ENCODE data around the gene HYCC1. TPM values are rescaled to one million over a fixed set of nuclear protein-coding genes. Genes with fewer than 3 reads are reported as not detected.

The HYCC1 gene
- total and polyA plus RNA-seq, 9 of the 15 experiments (the other 6 are each of a cell fraction or from before 2014, with no cell fraction given): 11.2 to 40.6 (median 37.9) TPM

DNA sequence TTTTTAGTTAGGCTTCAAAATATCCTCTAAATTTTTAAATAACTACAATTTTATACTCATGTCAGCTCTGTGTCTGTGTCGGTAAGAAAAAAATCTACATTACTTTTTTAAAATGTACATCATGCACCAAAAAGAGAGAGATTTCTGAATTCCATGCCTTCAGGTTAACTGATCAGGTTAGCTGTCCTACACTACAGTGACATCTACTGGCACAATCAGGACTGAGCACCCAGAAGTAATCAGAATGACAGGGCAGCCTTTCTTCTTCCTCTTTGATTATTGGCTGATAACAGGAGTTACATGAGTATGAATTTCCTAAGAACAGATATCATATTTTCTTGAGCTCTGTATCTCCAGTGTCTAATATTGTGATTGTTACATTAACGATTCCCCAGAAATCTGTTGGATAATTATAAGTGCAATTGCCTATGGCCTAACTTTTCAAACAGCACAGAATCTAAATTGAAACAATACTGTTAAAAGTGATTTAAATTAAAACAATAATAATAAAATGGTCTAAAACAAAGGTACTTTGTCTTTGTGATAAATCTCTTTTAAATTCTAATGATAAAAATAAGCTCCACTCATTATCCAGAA is 41.8 kb upstream of the HYCC1 start (continued):
- TF ChIP-seq, protein P1, sequence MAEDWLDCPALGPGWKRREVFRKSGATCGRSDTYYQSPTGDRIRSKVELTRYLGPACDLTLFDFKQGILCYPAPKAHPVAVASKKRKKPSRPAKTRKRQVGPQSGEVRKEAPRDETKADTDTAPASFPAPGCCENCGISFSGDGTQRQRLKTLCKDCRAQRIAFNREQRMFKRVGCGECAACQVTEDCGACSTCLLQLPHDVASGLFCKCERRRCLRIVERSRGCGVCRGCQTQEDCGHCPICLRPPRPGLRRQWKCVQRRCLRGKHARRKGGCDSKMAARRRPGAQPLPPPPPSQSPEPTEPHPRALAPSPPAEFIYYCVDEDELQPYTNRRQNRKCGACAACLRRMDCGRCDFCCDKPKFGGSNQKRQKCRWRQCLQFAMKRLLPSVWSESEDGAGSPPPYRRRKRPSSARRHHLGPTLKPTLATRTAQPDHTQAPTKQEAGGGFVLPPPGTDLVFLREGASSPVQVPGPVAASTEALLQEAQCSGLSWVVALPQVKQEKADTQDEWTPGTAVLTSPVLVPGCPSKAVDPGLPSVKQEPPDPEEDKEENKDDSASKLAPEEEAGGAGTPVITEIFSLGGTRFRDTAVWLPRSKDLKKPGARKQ (CRISPR knock-in tag; IDR thresholded peaks at IDR 0.05): no peak
- TF ChIP-seq FOSL1 (tag; conservative IDR thresholded peaks at IDR 0.05) (0 out of 2 replicates have a peak, but pooled peaks have one; percentile 18), CHD2 (IDR thresholded peaks at IDR 0.05; ENCODE audit: low read depth, low read length) (no peak), GATA2 (CRISPR knock-in tag; IDR thresholded peaks at IDR 0.05) (peak; percentile 55; the same call in 1 of the 2 replicates), EP300 (IDR thresholded peaks at IDR 0.05; ENCODE audit: low read length) (0 out of 2 replicates have a peak, but pooled peaks have one; percentile 12), NFIX (CRISPR knock-in tag; IDR thresholded peaks at IDR 0.05; ENCODE audit: low read depth) (no peak), SMC3 (conservative IDR thresholded peaks at IDR 0.05; ENCODE audit: insufficient read depth, low read depth, low read length) (peak; percentile 83), SNIP1 (IDR thresholded peaks at IDR 0.05; ENCODE audit: low read depth) (no peak), ZNF134 (CRISPR knock-in tag; conservative IDR thresholded peaks at IDR 0.05) (0 out of 2 replicates have a peak, but pooled peaks have one; percentile 19), C11orf30 (IDR thresholded peaks at IDR 0.05; ENCODE audit: low read depth) (peak; percentile 42), BRD9 (IDR thresholded peaks at IDR 0.05; ENCODE audit: low read depth, partially characterized antibody) (peak; percentile 48), KDM1A (IDR thresholded peaks at IDR 0.05) (no peak), DPF2 (IDR thresholded peaks at IDR 0.05) (0 out of 2 replicates have a peak, but pooled peaks have one; percentile 9), MAFK (IDR thresholded peaks at IDR 0.05; ENCODE audit: low read length) (peak; percentile 37; the same call in 1 of the 2 replicates), TSC22D4 (tag; IDR thresholded peaks at IDR 0.05) (no peak), MAFG (tag; conservative IDR thresholded peaks at IDR 0.05) (peak; percentile 46; the same call in 1 of the 2 replicates), TAF9B (IDR thresholded peaks at IDR 0.05; ENCODE audit: partially characterized antibody) (no peak), MAFF (IDR thresholded peaks at IDR 0.05; ENCODE audit: low read length) (0 out of 2 replicates have a peak, but pooled peaks have one; percentile 19)
- TF ChIP-seq, protein P2, sequence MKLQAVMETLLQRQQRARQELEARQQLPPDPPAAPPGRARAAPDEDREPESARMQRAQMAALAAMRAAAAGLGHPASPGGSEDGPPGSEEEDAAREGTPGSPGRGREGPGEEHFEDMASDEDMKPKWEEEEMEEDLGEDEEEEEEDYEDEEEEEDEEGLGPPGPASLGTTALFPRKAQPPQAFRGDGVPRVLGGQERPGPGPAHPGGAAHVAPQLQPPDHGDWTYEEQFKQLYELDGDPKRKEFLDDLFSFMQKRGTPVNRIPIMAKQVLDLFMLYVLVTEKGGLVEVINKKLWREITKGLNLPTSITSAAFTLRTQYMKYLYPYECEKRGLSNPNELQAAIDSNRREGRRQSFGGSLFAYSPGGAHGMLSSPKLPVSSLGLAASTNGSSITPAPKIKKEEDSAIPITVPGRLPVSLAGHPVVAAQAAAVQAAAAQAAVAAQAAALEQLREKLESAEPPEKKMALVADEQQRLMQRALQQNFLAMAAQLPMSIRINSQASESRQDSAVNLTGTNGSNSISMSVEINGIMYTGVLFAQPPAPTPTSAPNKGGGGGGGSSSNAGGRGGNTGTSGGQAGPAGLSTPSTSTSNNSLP (IDR thresholded peaks at IDR 0.05; ENCODE audit: borderline replicate concordance, low read depth, low read length): peak; percentile 79; the same call in 1 of the 2 replicates
- TF ChIP-seq, protein P3, sequence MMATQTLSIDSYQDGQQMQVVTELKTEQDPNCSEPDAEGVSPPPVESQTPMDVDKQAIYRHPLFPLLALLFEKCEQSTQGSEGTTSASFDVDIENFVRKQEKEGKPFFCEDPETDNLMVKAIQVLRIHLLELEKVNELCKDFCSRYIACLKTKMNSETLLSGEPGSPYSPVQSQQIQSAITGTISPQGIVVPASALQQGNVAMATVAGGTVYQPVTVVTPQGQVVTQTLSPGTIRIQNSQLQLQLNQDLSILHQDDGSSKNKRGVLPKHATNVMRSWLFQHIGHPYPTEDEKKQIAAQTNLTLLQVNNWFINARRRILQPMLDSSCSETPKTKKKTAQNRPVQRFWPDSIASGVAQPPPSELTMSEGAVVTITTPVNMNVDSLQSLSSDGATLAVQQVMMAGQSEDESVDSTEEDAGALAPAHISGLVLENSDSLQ (IDR thresholded peaks at IDR 0.05): peak; percentile 77
- TF ChIP-seq, protein P4, sequence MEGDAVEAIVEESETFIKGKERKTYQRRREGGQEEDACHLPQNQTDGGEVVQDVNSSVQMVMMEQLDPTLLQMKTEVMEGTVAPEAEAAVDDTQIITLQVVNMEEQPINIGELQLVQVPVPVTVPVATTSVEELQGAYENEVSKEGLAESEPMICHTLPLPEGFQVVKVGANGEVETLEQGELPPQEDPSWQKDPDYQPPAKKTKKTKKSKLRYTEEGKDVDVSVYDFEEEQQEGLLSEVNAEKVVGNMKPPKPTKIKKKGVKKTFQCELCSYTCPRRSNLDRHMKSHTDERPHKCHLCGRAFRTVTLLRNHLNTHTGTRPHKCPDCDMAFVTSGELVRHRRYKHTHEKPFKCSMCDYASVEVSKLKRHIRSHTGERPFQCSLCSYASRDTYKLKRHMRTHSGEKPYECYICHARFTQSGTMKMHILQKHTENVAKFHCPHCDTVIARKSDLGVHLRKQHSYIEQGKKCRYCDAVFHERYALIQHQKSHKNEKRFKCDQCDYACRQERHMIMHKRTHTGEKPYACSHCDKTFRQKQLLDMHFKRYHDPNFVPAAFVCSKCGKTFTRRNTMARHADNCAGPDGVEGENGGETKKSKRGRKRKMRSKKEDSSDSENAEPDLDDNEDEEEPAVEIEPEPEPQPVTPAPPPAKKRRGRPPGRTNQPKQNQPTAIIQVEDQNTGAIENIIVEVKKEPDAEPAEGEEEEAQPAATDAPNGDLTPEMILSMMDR (IDR thresholded peaks at IDR 0.05 in 2 of 3, conservative IDR thresholded peaks at IDR 0.05 in 1 of 3; ENCODE audit: insufficient read depth in 2 of 3, low read depth in 1 of 3, low read length in 3 of 3): peak; percentile 84 to 95 (median 86)

Measured in K562 (cell line).